GM12874 (cell line): ENCODE measurements around the gene LIFR.

Source experiments
- CTCF ChIP-seq: IDR thresholded peaks from 2 replicates; pipeline ENCODE4 v1.5.1; 2011; ENCODE audit warnings: low read depth, mild to moderate bottlenecking, control low read depth, low read length, moderate library complexity; ENCODE audit not compliant: insufficient read depth

Gene LIFR

DNA sequence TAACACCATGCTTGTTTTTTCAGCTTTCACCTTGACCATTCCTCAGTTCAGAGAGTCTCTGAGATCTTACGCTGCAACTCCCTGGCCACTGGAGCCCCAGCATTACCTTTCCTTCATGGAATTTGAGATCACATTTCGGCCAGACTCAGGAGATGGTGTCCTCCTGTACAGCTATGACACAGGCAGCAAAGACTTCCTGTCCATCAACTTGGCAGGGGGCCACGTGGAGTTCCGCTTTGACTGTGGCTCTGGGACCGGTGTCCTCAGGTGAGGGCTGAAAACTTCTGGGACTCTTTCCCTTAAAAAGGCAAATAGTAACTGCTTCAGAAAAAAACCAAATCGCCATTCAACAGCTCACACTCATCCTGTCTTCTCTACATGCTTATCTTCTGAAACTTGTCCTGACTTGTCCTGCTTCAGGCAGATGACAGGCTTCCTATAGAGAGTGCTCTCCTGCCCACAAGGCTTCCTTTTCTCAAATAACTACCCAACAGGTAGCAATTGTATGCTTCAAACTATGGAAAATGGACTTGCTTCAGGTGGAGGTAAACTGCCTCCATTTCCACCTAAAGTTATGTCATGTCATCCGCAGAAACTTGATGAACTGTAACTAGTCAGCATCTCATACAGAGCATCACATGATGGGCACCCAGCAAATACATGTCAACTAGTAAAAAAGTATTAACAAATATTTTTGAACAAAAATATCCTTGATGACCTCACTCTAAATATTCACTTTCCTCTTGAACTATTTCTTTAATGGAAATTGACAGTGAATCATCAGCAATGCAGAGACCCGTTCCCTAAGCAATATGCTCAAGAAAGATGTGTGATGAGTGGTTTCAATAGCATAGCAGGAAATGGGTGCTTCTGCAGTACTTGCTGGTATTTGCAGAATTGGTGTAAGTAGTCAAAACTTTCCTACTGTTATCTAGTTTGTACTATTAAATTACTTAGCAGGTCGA is 129.2 kb downstream of the LIFR start:
- TF ChIP-seq CTCF, result no peak

DNA sequence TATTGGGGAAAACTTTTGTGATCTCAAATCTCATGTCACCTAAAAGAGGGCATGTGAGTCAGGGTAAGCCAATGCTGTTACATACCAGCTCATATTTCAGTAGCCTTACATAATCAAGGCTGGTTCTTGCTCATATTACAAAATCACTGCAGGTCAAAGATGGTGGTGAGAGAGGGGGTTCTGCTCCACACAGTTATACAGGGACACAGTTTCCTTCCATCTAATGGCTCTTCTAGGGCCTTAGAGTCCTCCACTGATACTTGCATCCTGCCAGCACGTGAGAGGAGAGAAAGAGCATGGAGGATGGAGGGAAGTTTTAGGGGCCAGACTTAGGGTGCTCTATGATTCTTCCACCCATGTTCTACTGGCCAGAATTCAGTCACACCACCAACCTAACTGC is 130.0 kb downstream of the LIFR start:
- no peak for TF ChIP-seq CTCF
